Esophagus muscularis mucosa (tissue), 4 donors: Measurements from ENCODE around the gene REV1. TPM values are rescaled to one million over a fixed set of nuclear protein-coding genes. Genes with fewer than 3 reads are reported as not detected.
A peak's percentile ranks its signal among the peaks of the same experiment; 100 is the strongest.
"Not testable (repeated sequence)": the region's sequence is repeated elsewhere in the genome, so short reads cannot be mapped to it uniquely, and the experiment has no call there.

ENCODE experiments used
- DNase-seq: peaks from one replicate; pipeline ENCODE4 v3.0.0-alpha.2; 2017; ENCODE audit errors: extremely low spot score
- H3K27ac ChIP-seq, 4 donors: fragments of 200-600 bp; sonication (generic); replicated peaks in 1 of 4; 1 replicate in 3 of 4; 2 replicates in 1 of 4; pipeline ENCODE4 v1.5.1; 2016 to 2019; ENCODE audit warnings: mild to moderate bottlenecking in 1 of 4
- H3K27me3 ChIP-seq, 4 donors: fragments of 200-600 bp; sonication (generic); one replicate each; pipeline versions ENCODE4 v1.5.1 to v1.6.0; 2016 to 2019
- H3K36me3 ChIP-seq, 4 donors: fragments of 200-600 bp; sonication (generic); one replicate each; pipeline ENCODE4 v1.5.1; 2016 to 2019
- H3K4me1 ChIP-seq, 4 donors: fragments of 200-600 bp; sonication (generic); one replicate each; pipeline ENCODE4 v1.5.1; 2016 to 2019
- H3K4me3 ChIP-seq, 4 donors: fragments of 200-600 bp; sonication (generic); 1 replicate in 2 of 4; 2 replicates in 2 of 4; pipeline ENCODE4 v1.5.1; 2016 to 2019; ENCODE audit warnings: mild to moderate bottlenecking in 4 of 4, moderate library complexity in 1 of 4
- H3K9me3 ChIP-seq, 4 donors: fragments of 200-600 bp; sonication (generic); 1 replicate in 3 of 4; 2 replicates in 1 of 4; pipeline ENCODE4 v1.5.1; 2016 to 2019
- CTCF ChIP-seq, 3 experiments: fragments of 200-600 bp in 2 of 3; fragments of 450-650 bp in 1 of 3; sonication (generic) in 2 of 3; IDR thresholded peaks; one replicate each; pipeline ENCODE4 v1.5.1; 2017 to 2019; ENCODE audit warnings: antibody characterized with exemption in 3 of 3, mild to moderate bottlenecking in 2 of 3, moderate library complexity in 1 of 3
- EP300 ChIP-seq: sonication (generic); formaldehyde crosslinking; IDR thresholded peaks from one replicate; pipeline ENCODE4 v1.6.1; 2017; ENCODE audit warnings: antibody characterized with exemption
- POLR2A ChIP-seq: fragments of 450-650 bp; IDR thresholded peaks from one replicate; pipeline ENCODE4 v1.6.1; 2017; ENCODE audit warnings: antibody characterized with exemption, moderate library complexity, mild to moderate bottlenecking, low read depth
- POLR2AphosphoS5 ChIP-seq, 2 donors: sonication (generic); formaldehyde crosslinking; IDR thresholded peaks; one replicate each; pipeline ENCODE4 v1.6.1; 2017; ENCODE audit warnings: antibody characterized with exemption in 2 of 2
- WGBS: methylation state at CpG from one replicate; pipeline ENCODE4 v1.1.5; 2018; 5-methylcytosine and 5-hydroxymethylcytosine counted together
- intact Hi-C: fragments of 100-400 bp; cut with DNase I; formaldehyde crosslinking; loops from one replicate; pipeline ENCODE4 v1.15.1; 2023
- total RNA-seq, 4 donors: library from RNA; depleted of rRNA; stranded (reverse); fragments of >200 nt; gene quantifications; one replicate each; pipeline versions ENCODE4 v1.1.0 to v1.2.1, GENCODE V29; 2016

The REV1 gene
- total RNA-seq, 4 donors from 2014 or later = 26.7 to 47.7 (median 31.4) TPM

GRCh38 chr2:99470957-99471356 lies 18.9 kb downstream of the REV1 start:
- Histone ChIP-seq H3K27me3 (no peaks in the 10 kb centered on the region), H3K4me3 (no peak overlapping the region), H3K36me3 (no peaks in the 10 kb centered on the region), H3K9me3 (no peaks in the 10 kb centered on the region), H3K4me1 (peaks cover 59 to 76% (median 68%) of the 10 kb centered on the region in 4 donors), H3K27ac (no peak overlapping the region)
- intact Hi-C loops = no loop called here
- TF ChIP-seq CTCF (IDR thresholded peaks at IDR 0.05) = no peak
- no peak for TF ChIP-seq EP300
- TF ChIP-seq POLR2A = no peak
- no peak for TF ChIP-seq POLR2AphosphoS5 (IDR thresholded peaks at IDR 0.05)
- DNase-seq = no peak

- H3K27ac ChIP-seq, H3K27me3 ChIP-seq, H3K4me3 ChIP-seq, intact Hi-C loops, DNase-seq, H3K9me3 ChIP-seq, H3K36me3 ChIP-seq: not testable (repeated sequence)
- WGBS = 97% methylated on average over 8 of the region's 8 CpGs
- peaks cover 54 to 72% (median 64%) of the 10 kb centered on the region in 4 donors for H3K4me1 ChIP-seq
These were observed 19.4 kb downstream of the REV1 start for GRCh38 chr2:99470459-99470858.

GRCh38 chr2:99469394-99469793 lies 20.4 kb downstream of the REV1 start:
- Histone ChIP-seq H3K4me1 (peaks cover 45 to 62% (median 55%) of the 10 kb centered on the region in 4 donors), H3K4me3 (no peak overlapping the region), H3K27ac (no peak overlapping the region), H3K36me3 (no peaks in the 10 kb centered on the region), H3K9me3 (no peaks in the 10 kb centered on the region), H3K27me3 (no peaks in the 10 kb centered on the region)
- TF ChIP-seq POLR2A (no peak), CTCF (IDR thresholded peaks at IDR 0.05) (no peak), EP300 (no peak), POLR2AphosphoS5 (IDR thresholded peaks at IDR 0.05) (no peak)
- intact Hi-C loops = no loop called here
- WGBS = 95% methylated on average over 1 of the region's 1 CpG
- DNase-seq = no peak

- Histone ChIP-seq H3K9me3 (no peaks in the 10 kb centered on the region), H3K4me1 (peaks cover 32 to 49% (median 42%) of the 10 kb centered on the region in 4 donors), H3K27me3 (no peaks in the 10 kb centered on the region), H3K36me3 (no peaks in the 10 kb centered on the region), H3K27ac (peak overlapping the region in 1 of 4 donors; percentile 7), H3K4me3 (no peak overlapping the region)
- WGBS = 45% methylated on average over 4 of the region's 4 CpGs
- DNase-seq = no peak
- intact Hi-C loops = no loop called here
- TF ChIP-seq POLR2AphosphoS5 (IDR thresholded peaks at IDR 0.05) (no peak), POLR2A (no peak), EP300 (no peak), CTCF (IDR thresholded peaks at IDR 0.05) (no peak)
These were observed 21.7 kb downstream of the REV1 start for GRCh38 chr2:99468155-99468554.

GRCh38 chr2:99467390-99467789 lies 22.4 kb downstream of the REV1 start:
- peaks cover 27 to 42% (median 36%) of the 10 kb centered on the region in 4 donors for H3K4me1 ChIP-seq
- TF ChIP-seq POLR2A (no peak), EP300 (no peak), POLR2AphosphoS5 (IDR thresholded peaks at IDR 0.05) (no peak), CTCF (IDR thresholded peaks at IDR 0.05) (no peak)
- DNase-seq = no peak
- peaks cover 0 to under 1% (median under 1%) of the 10 kb centered on the region in 4 donors for H3K36me3 ChIP-seq
- intact Hi-C loops = no loop called here
- no peaks in the 10 kb centered on the region for H3K27me3 ChIP-seq
- H3K4me3 ChIP-seq = no peak overlapping the region
- no peaks in the 10 kb centered on the region for H3K9me3 ChIP-seq
- H3K27ac ChIP-seq = no peak overlapping the region
- 100% methylated on average over 3 of the region's 3 CpGs for WGBS
